Endothelial cell of umbilical vein (primary cell): Measurements from ENCODE around the gene RAB20.

Experiments used
- EZH2 ChIP-seq: IDR thresholded peaks from 2 replicates; pipeline ENCODE4 v1.6.1; 2012; ENCODE audit warnings: borderline replicate concordance, low read depth, mild to moderate bottlenecking, moderate library complexity, low read length, inconsistent platforms; ENCODE audit not compliant: severe bottlenecking
- JUN ChIP-seq: IDR thresholded peaks from 2 replicates; pipeline ENCODE4 v1.6.1; 2011; ENCODE audit warnings: borderline replicate concordance, low read depth; ENCODE audit not compliant: insufficient read length, insufficient read depth
- MAX ChIP-seq: IDR thresholded peaks from 2 replicates; pipeline ENCODE4 v1.6.1; 2011; ENCODE audit not compliant: insufficient read depth, insufficient read length
- MYC ChIP-seq: IDR thresholded peaks from one replicate; pipeline ENCODE4 v1.6.1; 2011; ENCODE audit warnings: mild to moderate bottlenecking, low read depth, low read length
- POLR2A ChIP-seq: IDR thresholded peaks from 2 replicates; pipeline ENCODE4 v1.6.1; 2012; ENCODE audit warnings: low read depth, mild to moderate bottlenecking, control low read depth, low read length
- POLR2AphosphoS5 ChIP-seq: IDR thresholded peaks from 2 replicates; pipeline ENCODE4 v1.6.1; 2012; ENCODE audit warnings: low read depth, mild to moderate bottlenecking, control low read depth, low read length, moderate library complexity; ENCODE audit not compliant: insufficient read depth
- TF ChIP-seq, protein P1 (sequence below), 2 donors: IDR thresholded peaks; 1 replicate in 1 of 2; 2 replicates in 1 of 2; pipeline ENCODE4 v1.5.1; 2011; ENCODE audit warnings: low read length in 2 of 2, mild to moderate bottlenecking in 2 of 2, moderate library complexity in 2 of 2, control low read depth in 1 of 2, inconsistent platforms in 1 of 2, low read depth in 1 of 2; ENCODE audit not compliant: insufficient read depth in 1 of 2; ENCODE audit errors: extremely low read depth in 1 of 2

GRCh38 chr13:110556224-110556606 lies 5.3 kb downstream of the RAB20 start:
- TF ChIP-seq, protein P1, sequence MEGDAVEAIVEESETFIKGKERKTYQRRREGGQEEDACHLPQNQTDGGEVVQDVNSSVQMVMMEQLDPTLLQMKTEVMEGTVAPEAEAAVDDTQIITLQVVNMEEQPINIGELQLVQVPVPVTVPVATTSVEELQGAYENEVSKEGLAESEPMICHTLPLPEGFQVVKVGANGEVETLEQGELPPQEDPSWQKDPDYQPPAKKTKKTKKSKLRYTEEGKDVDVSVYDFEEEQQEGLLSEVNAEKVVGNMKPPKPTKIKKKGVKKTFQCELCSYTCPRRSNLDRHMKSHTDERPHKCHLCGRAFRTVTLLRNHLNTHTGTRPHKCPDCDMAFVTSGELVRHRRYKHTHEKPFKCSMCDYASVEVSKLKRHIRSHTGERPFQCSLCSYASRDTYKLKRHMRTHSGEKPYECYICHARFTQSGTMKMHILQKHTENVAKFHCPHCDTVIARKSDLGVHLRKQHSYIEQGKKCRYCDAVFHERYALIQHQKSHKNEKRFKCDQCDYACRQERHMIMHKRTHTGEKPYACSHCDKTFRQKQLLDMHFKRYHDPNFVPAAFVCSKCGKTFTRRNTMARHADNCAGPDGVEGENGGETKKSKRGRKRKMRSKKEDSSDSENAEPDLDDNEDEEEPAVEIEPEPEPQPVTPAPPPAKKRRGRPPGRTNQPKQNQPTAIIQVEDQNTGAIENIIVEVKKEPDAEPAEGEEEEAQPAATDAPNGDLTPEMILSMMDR (IDR thresholded peaks at IDR 0.05; ENCODE audit: extremely low read depth in 1 of 2, insufficient read depth in 1 of 2, low read depth in 1 of 2, low read length in 2 of 2), result no peak
- TF ChIP-seq EZH2 (no peak), POLR2A (no peak), POLR2AphosphoS5 (no peak), MAX (no peak), JUN (no peak), MYC (no peak)
